ENCODE results near the gene FRAT1. TPM values are rescaled to one million over a fixed set of nuclear protein-coding genes. Genes with fewer than 3 reads are reported as not detected.

FRAT1 gene, protein sequence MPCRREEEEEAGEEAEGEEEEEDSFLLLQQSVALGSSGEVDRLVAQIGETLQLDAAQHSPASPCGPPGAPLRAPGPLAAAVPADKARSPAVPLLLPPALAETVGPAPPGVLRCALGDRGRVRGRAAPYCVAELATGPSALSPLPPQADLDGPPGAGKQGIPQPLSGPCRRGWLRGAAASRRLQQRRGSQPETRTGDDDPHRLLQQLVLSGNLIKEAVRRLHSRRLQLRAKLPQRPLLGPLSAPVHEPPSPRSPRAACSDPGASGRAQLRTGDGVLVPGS
- total RNA-seq (2016; rRNA removed; fragmentation: Illumina TruSeq; extraction: Trizol) (1.3 and 2.3 TPM in 2 replicates), polyA plus RNA-seq (2011; rRNA removed) (1.7 TPM in 2 replicates), polyA minus RNA-seq (2011; rRNA and poly(A)+ RNA removed; ENCODE audit: low replicate concordance) (1.8 and 4.0 TPM in 2 replicates), Bru-seq, nascent RNA (percentile 68 among the genes with signal in this experiment), BruChase-seq, experiment 1, labeled RNA remaining after a 6-hour chase (percentile 47 among the genes with signal in this experiment), BruChase-seq, experiment 2, labeled RNA remaining after a 2-hour chase (percentile 61 among the genes with signal in this experiment)
- total RNA-seq (2016; cell fraction: cytosol; rRNA removed; fragmentation: Illumina TruSeq; extraction: Trizol; ENCODE audit: low read depth), result 0.53 and 0.71 TPM in 2 replicates
- 1.4 and 2.4 TPM in 2 replicates for total RNA-seq (2016; cell fraction: insoluble cytoplasmic fraction; rRNA removed; fragmentation: Illumina TruSeq; extraction: Trizol)
- 1.2 and 1.3 TPM in 2 replicates for total RNA-seq (2016; cell fraction: membrane; rRNA removed; fragmentation: Illumina TruSeq; extraction: Trizol)
- 2.1 and 2.5 TPM in 2 replicates for total RNA-seq (2016; cell fraction: nucleus; rRNA removed; fragmentation: Illumina TruSeq; extraction: Trizol)
- polyA plus RNA-seq (2011; cell fraction: cytosol; rRNA removed), result 1.2 and 1.6 TPM in 2 replicates
- 1.4 and 1.8 TPM in 2 replicates for polyA plus RNA-seq (2011; cell fraction: nucleus; rRNA removed)
- 1.6 TPM in 2 replicates for polyA plus RNA-seq (2012)
- polyA plus RNA-seq (2016; cell fraction: cytosol; fragmentation: Illumina TruSeq; extraction: Trizol; ENCODE audit: low read depth), result 0.20 and 0.28 TPM in 2 replicates
- polyA plus RNA-seq (2016; cell fraction: insoluble cytoplasmic fraction; fragmentation: Illumina TruSeq; extraction: Trizol; ENCODE audit: low read depth), result 1.5 and 2.1 TPM in 2 replicates
- polyA plus RNA-seq (2016; cell fraction: membrane; fragmentation: Illumina TruSeq; extraction: Trizol; ENCODE audit: low read depth), result 0.54 and 0.77 TPM in 2 replicates
- 0.97 and 2.2 TPM in 2 replicates for polyA plus RNA-seq (2016; cell fraction: nucleus; fragmentation: Illumina TruSeq; extraction: Trizol; ENCODE audit: insufficient read depth, low read depth)
- 2.5 and 2.7 TPM in 2 replicates for polyA minus RNA-seq (2011; cell fraction: cytosol; rRNA and poly(A)+ RNA removed)
- 4.5 and 7.1 TPM in 2 replicates for polyA minus RNA-seq (2011; cell fraction: nucleus; rRNA and poly(A)+ RNA removed)
- long read RNA-seq, experiment 1, result 0 reads
- long read RNA-seq, experiment 2, transcript FRAT1-201 (1 exons, 2,649 nt), result major isoform, 16 of 16 reads
- long read RNA-seq, experiment 2, partial matches to known transcripts, result 0 of 16 reads
- long read RNA-seq, experiment 2, other reads (novel, unspliced or antisense), result 0 of 16 reads

- Histone ChIP-seq H3K4me1 (ENCODE audit: insufficient read depth, low read length) (peaks cover 48% of the 10 kb centered on the region), H3K27ac (ENCODE audit: extremely low read length, insufficient read depth, low read length) (peak within 1 kb of the TSS; percentile 97), H3K4me3 (replicated peaks in 1 of 3; ENCODE audit: insufficient read depth in 1 of 3, low read depth in 2 of 3, low read length in 3 of 3) (peak within 1 kb of the TSS; percentile 75 to 84 (median 82)), H3K9me3 (ENCODE audit: low read length) (no peaks in the 10 kb centered on the region), H3K4me2 (ENCODE audit: low read depth, low read length) (peak within 1 kb of the TSS; percentile 96), H2AFZ (ENCODE audit: low read length) (peak within 1 kb of the TSS; percentile 70), H3K9ac (ENCODE audit: insufficient read depth, low read depth, low read length) (peak within 1 kb of the TSS; percentile 99), H3K36me3 (replicated peaks in 1 of 2; ENCODE audit: control insufficient read depth in 1 of 2, insufficient read depth in 2 of 2, low read length in 2 of 2) (no peaks in the 10 kb centered on the region), H3K79me2 (ENCODE audit: insufficient read depth, low read length) (no peaks in the 10 kb centered on the region), H3K27me3 (ENCODE audit: control insufficient read depth in 1 of 2, insufficient read depth in 2 of 2, low read length in 2 of 2) (peaks cover 0 to 2% of the 10 kb centered on the region in 2 experiments; a peak in 2 of 5 replicates), H4K20me1 (ENCODE audit: insufficient read depth, low read length) (no peaks in the 10 kb centered on the region)
- under 1% methylated on average over 30 of the region's 79 CpGs for WGBS (ENCODE audit: low lambda C conversion rate)
- POLR2A ChIA-PET, result interaction anchor here (1.1 to 3.5 kb wide), 4 partner anchors 12 to 40 kb away, joined by 3 to 98 read pairs (median 12); partner anchors contain the start of gene ARHGAP19
- intact Hi-C loops (cut with micrococcal nuclease; ENCODE audit: unreplicated experiment), result no loop called here
- no TSS peak for BruUV-seq (replicated peaks)
- FAIRE-seq (peak; percentile 82), DNase-seq (ENCODE audit: low spot score) (peak; percentile 74), ATAC-seq (peak; percentile 82)
- in situ Hi-C loops (cut with HindIII; ENCODE audit: extremely low pct_ligation_motif_present, low pct_unique_long_range_greater_than_20kb), result no loop called here
- CTCF ChIA-PET (ENCODE audit: low intra/inter-chr PET ratio, low total read pairs), result interaction anchor here (1.4 to 1.9 kb wide), 2 partner anchors 14 to 40 kb away, joined by 6 read pairs; no protein-coding TSS in a partner anchor
- TF ChIP-seq ZNF292 (CRISPR knock-in tag; IDR thresholded peaks at IDR 0.05; ENCODE audit: borderline replicate concordance, low read depth), result no peak
- TF ChIP-seq NR2F1 (CRISPR knock-in tag; IDR thresholded peaks at IDR 0.05), result no peak
- TF ChIP-seq TP53 (CRISPR knock-in tag; conservative IDR thresholded peaks at IDR 0.05), result no peak
- no peak for TF ChIP-seq PLRG1 (conservative IDR thresholded peaks at IDR 0.05)
- TF ChIP-seq FOXK1 (CRISPR knock-in tag; IDR thresholded peaks at IDR 0.05; ENCODE audit: borderline replicate concordance, low read depth), result peak; percentile 89
- TF ChIP-seq ZNF253 (CRISPR knock-in tag; IDR thresholded peaks at IDR 0.05; ENCODE audit: borderline replicate concordance), result no peak
- no peak for TF ChIP-seq TOPORS (CRISPR knock-in tag; IDR thresholded peaks at IDR 0.05)
- TF ChIP-seq ATF4 (CRISPR knock-in tag; IDR thresholded peaks at IDR 0.05), result peak in 1 of 2 experiments; percentile 37; a peak in 1 of 4 replicates
- peak; percentile 66 for TF ChIP-seq ATF7-NPFF (CRISPR knock-in tag; IDR thresholded peaks at IDR 0.05; ENCODE audit: low read depth)
- TF ChIP-seq HOMEZ (CRISPR knock-in tag; IDR thresholded peaks at IDR 0.05; ENCODE audit: low read depth), result no peak
- peak; percentile 56; the same call in 1 of the 2 replicates for TF ChIP-seq SALL1 (CRISPR knock-in tag; IDR thresholded peaks at IDR 0.05)
- TF ChIP-seq LCORL (IDR thresholded peaks at IDR 0.05), result no peak
- peak; percentile 18; the same call in 1 of the 2 replicates for TF ChIP-seq LCORL (CRISPR knock-in tag; IDR thresholded peaks at IDR 0.05)
- TF ChIP-seq ZNF468 (CRISPR knock-in tag; IDR thresholded peaks at IDR 0.05), result 0 out of 2 replicates have a peak, but pooled peaks have one; percentile 52
Measured at GRCh38 chr10:97318772-97319651, at the start of gene FRAT1. Gene FRAT1, plus strand, starts transcription at chr10:97319271. Its CDS starts 183 bp downstream, at chr10:97319454.

Data from HepG2 (cell line).